ENCODE results near the gene SFMBT2. TPM values are rescaled to one million over a fixed set of nuclear protein-coding genes. Genes with fewer than 3 reads are reported as not detected.

The SFMBT2 gene
- total and polyA plus RNA-seq, 12 donors, result 3.7 to 17.9 (median 12.7) TPM

DNA sequence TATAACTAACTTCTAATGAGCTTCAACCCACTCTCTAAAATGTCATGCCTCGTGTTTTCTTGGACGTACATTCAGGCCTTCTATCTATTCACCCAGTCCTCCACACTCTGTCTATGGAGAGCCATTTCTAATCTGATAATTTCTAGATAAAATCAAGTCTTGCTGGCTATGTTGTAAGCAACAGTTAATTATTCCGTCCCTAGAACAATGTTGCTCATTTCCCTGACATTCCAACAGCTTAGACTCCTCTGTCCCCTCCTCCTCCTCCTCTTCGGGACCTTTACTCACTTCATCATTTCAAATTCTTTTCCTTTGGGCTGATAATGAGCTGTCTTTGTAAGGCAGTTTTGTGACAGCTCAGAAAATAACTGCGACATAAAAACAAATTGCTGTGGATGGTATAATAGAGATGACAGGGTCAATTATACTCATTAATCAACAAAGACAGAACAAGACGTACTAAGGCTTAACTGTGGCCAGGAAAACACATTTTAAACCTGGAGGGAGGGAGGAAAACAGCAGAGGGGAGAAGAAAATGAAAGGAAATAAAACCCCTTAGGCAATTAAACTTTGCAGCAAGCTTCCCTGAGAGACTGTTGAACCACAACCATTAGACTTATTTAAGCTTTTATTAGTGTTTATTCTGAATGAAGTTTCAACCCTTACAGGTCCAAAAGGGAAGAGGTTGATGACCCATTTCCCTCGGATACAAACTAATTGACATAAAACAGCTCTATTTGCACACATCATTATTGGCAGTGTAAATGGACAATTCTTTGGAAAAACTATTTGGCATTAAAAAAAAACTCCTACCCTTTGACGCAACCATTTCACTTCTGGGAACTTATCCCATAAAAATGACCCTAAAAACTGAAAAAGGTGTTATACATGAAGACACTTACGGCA, 179.1 kb downstream of the SFMBT2 start:
- Histone ChIP-seq H3K27ac (peak overlapping the region in 2 of 5 donors; percentile 5 to 45), H3K4me1 (replicated peaks in 1 of 2) (peaks cover 0 to 13% of the 10 kb centered on the region in 2 donors), H3K4me3 (no peak overlapping the region), H3K36me3 (replicated peaks in 1 of 2) (no peaks in the 10 kb centered on the region), H3K9me3 (replicated peaks in 1 of 3) (no peaks in the 10 kb centered on the region), H3K27me3 (no peaks in the 10 kb centered on the region)
- no peak for DNase-seq
- WGBS, 4 donors, result 61 to 72% (median 66%) methylated on average over 9 of the region's 9 CpGs
- intact Hi-C loops (cut with DNase I), result no loop called here
- TF ChIP-seq, protein P1, sequence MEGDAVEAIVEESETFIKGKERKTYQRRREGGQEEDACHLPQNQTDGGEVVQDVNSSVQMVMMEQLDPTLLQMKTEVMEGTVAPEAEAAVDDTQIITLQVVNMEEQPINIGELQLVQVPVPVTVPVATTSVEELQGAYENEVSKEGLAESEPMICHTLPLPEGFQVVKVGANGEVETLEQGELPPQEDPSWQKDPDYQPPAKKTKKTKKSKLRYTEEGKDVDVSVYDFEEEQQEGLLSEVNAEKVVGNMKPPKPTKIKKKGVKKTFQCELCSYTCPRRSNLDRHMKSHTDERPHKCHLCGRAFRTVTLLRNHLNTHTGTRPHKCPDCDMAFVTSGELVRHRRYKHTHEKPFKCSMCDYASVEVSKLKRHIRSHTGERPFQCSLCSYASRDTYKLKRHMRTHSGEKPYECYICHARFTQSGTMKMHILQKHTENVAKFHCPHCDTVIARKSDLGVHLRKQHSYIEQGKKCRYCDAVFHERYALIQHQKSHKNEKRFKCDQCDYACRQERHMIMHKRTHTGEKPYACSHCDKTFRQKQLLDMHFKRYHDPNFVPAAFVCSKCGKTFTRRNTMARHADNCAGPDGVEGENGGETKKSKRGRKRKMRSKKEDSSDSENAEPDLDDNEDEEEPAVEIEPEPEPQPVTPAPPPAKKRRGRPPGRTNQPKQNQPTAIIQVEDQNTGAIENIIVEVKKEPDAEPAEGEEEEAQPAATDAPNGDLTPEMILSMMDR (IDR thresholded peaks at IDR 0.05), result no peak
- TF ChIP-seq POLR2A (IDR thresholded peaks at IDR 0.05), result no peak

- WGBS, 4 donors, result 80 to 88% (median 82%) methylated on average over 4 of the region's 4 CpGs
- Histone ChIP-seq H3K27ac (peak overlapping the region in 2 of 5 donors; percentile 5 to 45), H3K36me3 (replicated peaks in 1 of 2) (no peaks in the 10 kb centered on the region), H3K9me3 (replicated peaks in 1 of 3) (no peaks in the 10 kb centered on the region), H3K4me3 (no peak overlapping the region), H3K4me1 (replicated peaks in 1 of 2) (peaks cover 0 to 13% of the 10 kb centered on the region in 2 donors), H3K27me3 (no peaks in the 10 kb centered on the region)
- no peak for TF ChIP-seq POLR2A (IDR thresholded peaks at IDR 0.05)
- TF ChIP-seq, protein P1 (IDR thresholded peaks at IDR 0.05), result no peak
- intact Hi-C loops (cut with DNase I), result no loop called here
- no peak for DNase-seq
Measured at GRCh38 chr10:7230951-7231350, 179.9 kb downstream of the SFMBT2 start.

DNA sequence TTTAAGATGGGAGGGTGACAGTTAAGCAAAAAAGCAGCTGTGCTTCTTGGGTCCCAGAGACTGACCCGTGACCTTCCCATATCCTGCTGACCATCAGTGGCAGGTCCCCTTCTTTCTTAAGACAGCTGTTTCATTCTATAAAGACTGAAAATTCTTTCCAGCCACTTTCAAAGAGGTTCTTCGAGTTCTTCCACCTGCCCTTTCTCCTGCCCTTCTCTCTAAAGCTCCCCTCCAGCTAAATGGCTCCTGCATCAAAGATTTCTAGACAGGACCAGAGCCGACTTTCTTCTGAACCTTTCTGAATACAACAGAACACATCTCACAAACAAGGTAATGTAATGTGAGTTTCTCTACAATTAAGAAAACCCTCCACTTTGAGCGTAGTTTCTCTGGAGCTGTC, 180.8 kb downstream of the SFMBT2 start:
- Histone ChIP-seq H3K9me3 (replicated peaks in 1 of 3) (no peaks in the 10 kb centered on the region), H3K4me1 (replicated peaks in 1 of 2) (peaks cover 0 to 13% of the 10 kb centered on the region in 2 donors), H3K27me3 (no peaks in the 10 kb centered on the region), H3K36me3 (replicated peaks in 1 of 2) (no peaks in the 10 kb centered on the region), H3K4me3 (no peak overlapping the region), H3K27ac (no peak overlapping the region)
- DNase-seq, result no peak
- WGBS, 4 donors, result 97 to 98% (median 97%) methylated on average over 4 of the region's 4 CpGs
- TF ChIP-seq, protein P1 (IDR thresholded peaks at IDR 0.05), result no peak
- TF ChIP-seq POLR2A (IDR thresholded peaks at IDR 0.05), result no peak
- intact Hi-C loops (cut with DNase I), result no loop called here

DNA sequence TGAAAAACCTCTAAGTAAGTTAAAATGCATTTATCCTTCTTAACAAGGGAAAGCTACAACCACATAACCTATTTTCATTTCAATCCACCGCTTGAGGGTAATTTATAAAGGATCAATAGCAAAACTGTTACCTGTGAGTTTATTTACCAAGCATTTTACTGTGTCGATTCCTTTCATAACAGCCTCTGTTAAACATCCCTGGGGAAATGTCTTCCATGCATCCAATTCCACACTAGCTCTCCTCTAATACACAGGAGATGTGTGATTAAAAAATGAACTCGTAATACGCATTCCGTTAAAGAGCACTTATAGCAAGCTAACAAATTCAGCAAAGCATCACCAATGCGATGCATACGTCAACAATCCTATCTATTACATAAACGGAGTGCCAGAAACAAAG, 185.7 kb downstream of the SFMBT2 start:
- H3K9me3 ChIP-seq (replicated peaks in 1 of 3), result no peaks in the 10 kb centered on the region
- H3K36me3 ChIP-seq (replicated peaks in 1 of 2), result no peaks in the 10 kb centered on the region
- no peaks in the 10 kb centered on the region for H3K27me3 ChIP-seq
- H3K4me3 ChIP-seq, result no peak overlapping the region
- WGBS, 4 donors, result 86 to 97% (median 95%) methylated on average over 8 of the region's 8 CpGs
- DNase-seq, result no peak
- TF ChIP-seq, protein P1 (IDR thresholded peaks at IDR 0.05), result no peak
- TF ChIP-seq POLR2A (IDR thresholded peaks at IDR 0.05), result no peak
- intact Hi-C loops (cut with DNase I), result no loop called here
- H3K4me1 ChIP-seq (replicated peaks in 1 of 2), result no peaks in the 10 kb centered on the region
- H3K27ac ChIP-seq, result no peak overlapping the region
